ENCODE measurements around the gene DAPK2. TPM values are rescaled to one million over a fixed set of nuclear protein-coding genes. Genes with fewer than 3 reads are reported as not detected.

DAPK2 gene
- total RNA-seq, 1 experiment from 2014 or later: 2.3 TPM

- ChIA-PET CTCF (interaction anchor here (1.6 kb wide), 1 partner anchor 112 kb away, joined by 5 read pairs; no protein-coding TSS in a partner anchor), POLR2A (interaction anchor here (1.6 kb wide), 1 partner anchor 19 kb away, joined by 6 read pairs; no protein-coding TSS in a partner anchor)
- TF ChIP-seq ZNF263 (CRISPR knock-in tag; IDR thresholded peaks at IDR 0.05; ENCODE audit: low read depth) (no peak), HMGXB4 (CRISPR knock-in tag; IDR thresholded peaks at IDR 0.05) (no peak), KAT7 (CRISPR knock-in tag; IDR thresholded peaks at IDR 0.05; ENCODE audit: borderline replicate concordance) (no peak), HMGA2 (CRISPR knock-in tag; IDR thresholded peaks at IDR 0.05) (no peak), ARID4B (CRISPR knock-in tag; IDR thresholded peaks at IDR 0.05; ENCODE audit: borderline replicate concordance) (no peak)
- no peak overlapping the region for H3K4me3 Mint-ChIP-seq
- H3K4me1 Mint-ChIP-seq: no peaks in the 10 kb centered on the region
- H3K36me3 Mint-ChIP-seq: no peaks in the 10 kb centered on the region
- H3K27me3 Mint-ChIP-seq (ENCODE audit: low read depth): no peaks in the 10 kb centered on the region
- H3K9me3 Mint-ChIP-seq: no peaks in the 10 kb centered on the region
- ATAC-seq (no peak), DNase-seq (ENCODE audit: low spot score) (no peak)
- H3K27ac Mint-ChIP-seq: no peak overlapping the region
Observed at GRCh38 chr15:63864186-63864585, 182.1 kb downstream of the DAPK2 start.

- Mint-ChIP-seq H3K27ac (no peak overlapping the region), H3K4me3 (no peak overlapping the region), H3K9me3 (no peaks in the 10 kb centered on the region), H3K27me3 (ENCODE audit: low read depth) (no peaks in the 10 kb centered on the region), H3K4me1 (no peaks in the 10 kb centered on the region), H3K36me3 (no peaks in the 10 kb centered on the region)
- ATAC-seq (no peak), DNase-seq (ENCODE audit: low spot score) (no peak)
- TF ChIP-seq ESRRA (CRISPR knock-in tag; IDR thresholded peaks at IDR 0.05; ENCODE audit: borderline replicate concordance): no peak
- ChIA-PET POLR2A (no interaction called here), CTCF (no interaction called here)
Observed at GRCh38 chr15:63861946-63862517, 184.3 kb downstream of the DAPK2 start.

- ATAC-seq: no peak
- no peak overlapping the region for H3K4me3 Mint-ChIP-seq
- H3K27me3 Mint-ChIP-seq (ENCODE audit: low read depth): no peaks in the 10 kb centered on the region
- H3K27ac Mint-ChIP-seq: no peak overlapping the region
- TF ChIP-seq MXD4 (CRISPR knock-in tag; IDR thresholded peaks at IDR 0.05; ENCODE audit: borderline replicate concordance) (no peak), AR (CRISPR knock-in tag; IDR thresholded peaks at IDR 0.05) (no peak)
- DNase-seq (ENCODE audit: low spot score): no peak
- no peaks in the 10 kb centered on the region for H3K9me3 Mint-ChIP-seq
- ChIA-PET POLR2A (no interaction called here), CTCF (interaction anchor here (1.1 kb wide), 1 partner anchor 85 kb away, joined by 3 read pairs; no protein-coding TSS in a partner anchor)
- H3K4me1 Mint-ChIP-seq: no peaks in the 10 kb centered on the region
- H3K36me3 Mint-ChIP-seq: no peaks in the 10 kb centered on the region
Observed at GRCh38 chr15:63860555-63860954, 185.7 kb downstream of the DAPK2 start.

GRCh38 chr15:63860155-63860554, 186.1 kb downstream of the DAPK2 start:
- TF ChIP-seq ATF2 (CRISPR knock-in tag; IDR thresholded peaks at IDR 0.05; ENCODE audit: borderline replicate concordance, low read depth): no peak
- TF ChIP-seq EMX1 (CRISPR knock-in tag; IDR thresholded peaks at IDR 0.05): no peak
- TF ChIP-seq ATF1 (CRISPR knock-in tag; IDR thresholded peaks at IDR 0.05): no peak
- Mint-ChIP-seq H3K36me3 (no peaks in the 10 kb centered on the region), H3K4me1 (no peaks in the 10 kb centered on the region), H3K4me3 (no peak overlapping the region), H3K27me3 (ENCODE audit: low read depth) (no peaks in the 10 kb centered on the region), H3K9me3 (no peaks in the 10 kb centered on the region), H3K27ac (no peak overlapping the region)
- ATAC-seq (no peak), DNase-seq (ENCODE audit: low spot score) (no peak)
- ChIA-PET CTCF (interaction anchor here (0.6 to 1.1 kb wide), 2 partner anchors 85 to 233 kb away, joined by 3 read pairs; no protein-coding TSS in a partner anchor), POLR2A (interaction anchor here (0.6 kb wide), 1 partner anchor 408 kb away, joined by 3 read pairs; no protein-coding TSS in a partner anchor)

All from WTC11 (cell line).